Esophagus muscularis mucosa (tissue), 3 donors: Measurements from ENCODE around the gene RNU1-1.

Experiments
- CTCF ChIP-seq, 3 experiments: fragments of 200-600 bp in 2 of 3; fragments of 450-650 bp in 1 of 3; sonication (generic) in 2 of 3; IDR thresholded peaks; one replicate each; pipeline ENCODE4 v1.5.1; 2017 to 2019; ENCODE audit warnings: antibody characterized with exemption in 3 of 3, mild to moderate bottlenecking in 2 of 3, moderate library complexity in 1 of 3
- POLR2A ChIP-seq: fragments of 450-650 bp; IDR thresholded peaks from one replicate; pipeline ENCODE4 v1.6.1; 2017; ENCODE audit warnings: antibody characterized with exemption, moderate library complexity, mild to moderate bottlenecking, low read depth

GRCh38 chr1:16484931-16485330, 29.2 kb downstream of the RNU1-1 start:
- no peak for TF ChIP-seq POLR2A
- TF ChIP-seq CTCF (IDR thresholded peaks at IDR 0.05) = no peak
